Panc1 (cell line): ENCODE results near the gene MYO18A.

Source experiments
- CTCF ChIP-seq: fragments of 450-650 bp; IDR thresholded peaks from 2 replicates; pipeline ENCODE4 v1.5.1; 2017; ENCODE audit warnings: mild to moderate bottlenecking
- POLR2AphosphoS5 ChIP-seq: IDR thresholded peaks from 2 replicates; pipeline ENCODE4 v1.6.1; 2012; ENCODE audit warnings: mild to moderate bottlenecking, low read depth, low read length, moderate library complexity
- REST ChIP-seq, 2 experiments: IDR thresholded peaks; 2 replicates each; pipeline ENCODE4 v1.6.1; 2011 to 2012; ENCODE audit warnings: low read depth in 2 of 2, control low read depth in 1 of 2, low read length in 1 of 2, mild to moderate bottlenecking in 1 of 2, moderate library complexity in 1 of 2; ENCODE audit not compliant: insufficient read depth in 1 of 2

GRCh38 chr17:29022074-29022473, 158.1 kb downstream of the MYO18A start:
- TF ChIP-seq CTCF = no peak
- TF ChIP-seq REST (IDR thresholded peaks at IDR 0.05; ENCODE audit: insufficient read depth in 1 of 2, low read depth in 2 of 2, low read length in 1 of 2) = no peak
- no peak for TF ChIP-seq POLR2AphosphoS5
